SK-N-SH (cell line): ENCODE measurements around the gene LPXN. TPM values are rescaled to one million over a fixed set of nuclear protein-coding genes. Genes with fewer than 3 reads are reported as not detected.

ENCODE experiments used
- CTCF ChIA-PET: fragments of 300-600, 350-600 bp; formaldehyde crosslinking; extraction: SDS; loops from one replicate; lab custom pipeline; 2021; lab: Yijun Ruan, JAX
- POLR2A ChIA-PET: fragments of 350-600 bp; sonication (Branson Sonifier 250); formaldehyde crosslinking; extraction: SDS; loops from one replicate; lab custom pipeline; 2020; ENCODE audit warnings: antibody characterized with exemption, inconsistent platforms; lab: Yijun Ruan, JAX
- DNase-seq: peaks from one replicate; pipeline ENCODE4 v3.0.0; 2012
- H2AFZ ChIP-seq: fragments of 200-600 bp; sonication (generic); 2 replicates; pipeline ENCODE4 v1.8.1; 2016; ENCODE audit warnings: antibody characterized with exemption, mild to moderate bottlenecking, low read depth
- H3F3A ChIP-seq: fragments of 200-600 bp; sonication (generic); replicated peaks from 2 replicates; pipeline ENCODE3; 2016; ENCODE audit warnings: antibody characterized with exemption, mild to moderate bottlenecking; ENCODE audit not compliant: insufficient read depth
- H3K27ac ChIP-seq, 2 experiments: fragments of 200-500 bp in 1 of 2; fragments of 200-600 bp in 1 of 2; sonication (Bioruptor generic) in 1 of 2; sonication (generic), shearing (Covaris generic) in 1 of 2; 2 replicates each; pipeline versions ENCODE4 v1.5.1 to v1.6.1; 2014 to 2016; ENCODE audit warnings: low read depth in 2 of 2, inconsistent platforms in 1 of 2, low read length in 1 of 2, mild to moderate bottlenecking in 1 of 2, mixed read lengths in 1 of 2
- H3K27me3 ChIP-seq: fragments of 200-600 bp; sonication (generic), shearing (Covaris generic); 2 replicates; pipeline ENCODE4 v1.6.1; 2016; ENCODE audit warnings: mixed run types; ENCODE audit not compliant: insufficient read depth
- H3K36me3 ChIP-seq, 2 experiments: fragments of 200-500 bp in 1 of 2; fragments of 200-600 bp in 1 of 2; sonication (Bioruptor generic) in 1 of 2; sonication (generic) in 1 of 2; replicated peaks in 1 of 2; 2 replicates each; pipeline versions ENCODE3 to v1.5.1; 2014 to 2016; ENCODE audit warnings: low read length in 1 of 2, mild to moderate bottlenecking in 1 of 2; ENCODE audit not compliant: insufficient read depth in 2 of 2, control insufficient read depth in 1 of 2
- H3K4me1 ChIP-seq, 2 experiments: fragments of 200-500 bp in 1 of 2; fragments of 200-600 bp in 1 of 2; sonication (Bioruptor generic) in 1 of 2; sonication (generic), shearing (Covaris generic) in 1 of 2; 2 replicates each; pipeline versions ENCODE4 v1.5.1 to v1.6.1; 2014 to 2016; ENCODE audit warnings: low read depth in 1 of 2, low read length in 1 of 2, mixed run types in 1 of 2; ENCODE audit not compliant: insufficient read depth in 2 of 2, control insufficient read depth in 1 of 2
- H3K4me2 ChIP-seq: fragments of 200-600 bp; sonication (generic), shearing (Covaris generic); 2 replicates; pipeline ENCODE4 v1.6.1; 2017; ENCODE audit warnings: mixed run types
- H3K4me3 ChIP-seq, 2 experiments: fragments of 200-500 bp in 1 of 2; fragments of 200-600 bp in 1 of 2; sonication (Bioruptor generic) in 1 of 2; sonication (generic), shearing (Covaris generic) in 1 of 2; 2 replicates each; pipeline versions ENCODE4 v1.5.1 to v1.8.1; 2014 to 2016; ENCODE audit warnings: low read depth in 2 of 2, inconsistent platforms in 1 of 2, low read length in 1 of 2, mild to moderate bottlenecking in 1 of 2, mixed read lengths in 1 of 2, moderate library complexity in 1 of 2
- H3K79me2 ChIP-seq: fragments of 200-600 bp; sonication (generic); 2 replicates; pipeline ENCODE4 v1.8.1; 2017; ENCODE audit warnings: mild to moderate bottlenecking; ENCODE audit not compliant: insufficient read depth
- H3K9ac ChIP-seq: fragments of 200-600 bp; sonication (generic); 2 replicates; pipeline ENCODE4 v1.6.1; 2017; ENCODE audit warnings: mixed run types
- H3K9me2 ChIP-seq: fragments of 200-600 bp; sonication (generic); 2 replicates; pipeline ENCODE4 v1.6.1; 2017; ENCODE audit warnings: mixed run types
- H3K9me3 ChIP-seq: fragments of 200-600 bp; sonication (generic); 2 replicates; pipeline ENCODE4 v1.6.1; 2017; ENCODE audit warnings: mixed run types, mild to moderate bottlenecking, moderate library complexity
- H4K20me1 ChIP-seq: fragments of 200-600 bp; sonication (generic); 2 replicates; pipeline ENCODE4 v1.6.1; 2017; ENCODE audit warnings: mild to moderate bottlenecking, mixed run types; ENCODE audit not compliant: insufficient read depth
- CHD2 ChIP-seq: fragments of 150-350 bp; IDR thresholded peaks from 2 replicates; pipeline ENCODE4 v1.6.1; 2018; ENCODE audit warnings: low read length; ENCODE audit not compliant: partially characterized antibody
- ELF1 ChIP-seq: IDR thresholded peaks from 2 replicates; pipeline ENCODE4 v1.4.0; 2012
- EP300 ChIP-seq, 2 experiments: IDR thresholded peaks; 2 replicates each; pipeline versions ENCODE4 v1.4.0 to v1.6.1; 2012; ENCODE audit warnings: borderline replicate concordance in 1 of 2, low read depth in 1 of 2, low read length in 1 of 2
- EZH2phosphoT487 ChIP-seq: fragments of 200-600 bp; sonication (generic); IDR thresholded peaks from 2 replicates; pipeline ENCODE4 v1.6.1; 2017; ENCODE audit warnings: low read depth, mixed run types, mild to moderate bottlenecking, antibody characterized with exemption, moderate library complexity, borderline replicate concordance
- FOXM1 ChIP-seq: IDR thresholded peaks from 2 replicates; pipeline ENCODE4 v1.4.0; 2012; ENCODE audit warnings: low read depth, mild to moderate bottlenecking
- GABPA ChIP-seq: IDR thresholded peaks from 2 replicates; pipeline ENCODE4 v1.4.0; 2012; ENCODE audit warnings: low read depth, mild to moderate bottlenecking
- MAX ChIP-seq: IDR thresholded peaks from 2 replicates; pipeline ENCODE4 v1.4.0; 2012; ENCODE audit warnings: low read depth
- MEF2A ChIP-seq: IDR thresholded peaks from 2 replicates; pipeline ENCODE4 v1.4.0; 2012; ENCODE audit warnings: low read depth, borderline replicate concordance
- NFIC ChIP-seq: IDR thresholded peaks from 2 replicates; pipeline ENCODE4 v1.4.0; 2012; ENCODE audit warnings: borderline replicate concordance
- NRF1 ChIP-seq: IDR thresholded peaks from 2 replicates; pipeline ENCODE4 v1.6.1; 2012; ENCODE audit warnings: low read depth, mild to moderate bottlenecking, low read length
- PBX3 ChIP-seq: IDR thresholded peaks from 2 replicates; pipeline ENCODE4; 2012
- POLR2AphosphoS5 ChIP-seq: IDR thresholded peaks from 2 replicates; pipeline ENCODE4 v1.6.1; 2012; ENCODE audit warnings: low read depth, low read length
- RAD21 ChIP-seq: IDR thresholded peaks from 2 replicates; pipeline ENCODE4 v1.6.1; 2012; ENCODE audit warnings: mild to moderate bottlenecking, low read length
- RFX5 ChIP-seq: IDR thresholded peaks from 2 replicates; pipeline ENCODE4 v1.6.1; 2012; ENCODE audit warnings: mild to moderate bottlenecking, improper control_type of control experiment, low read length
- RXRA ChIP-seq: IDR thresholded peaks from 2 replicates; pipeline ENCODE4 v1.4.0; 2012; ENCODE audit warnings: low read depth, mild to moderate bottlenecking, borderline replicate concordance
- SIN3A ChIP-seq: IDR thresholded peaks from 2 replicates; pipeline ENCODE4 v1.6.1; 2012; ENCODE audit warnings: low read depth, mild to moderate bottlenecking, low read length, moderate library complexity, borderline replicate concordance
- SMC3 ChIP-seq: IDR thresholded peaks from 2 replicates; pipeline ENCODE4 v1.6.1; 2012; ENCODE audit warnings: low read depth, low read length, improper control_type of control experiment
- TAF1 ChIP-seq: IDR thresholded peaks from 2 replicates; pipeline ENCODE4 v1.6.1; 2012; ENCODE audit warnings: low read depth, mild to moderate bottlenecking, low read length, moderate library complexity, borderline replicate concordance
- WGBS: methylation state at CpG from one replicate; pipeline ENCODE4 v1.1.6; 2017; ENCODE audit warnings: low lambda C conversion rate; 5-methylcytosine and 5-hydroxymethylcytosine counted together
- polyA plus RNA-seq, 3 experiments: library from polyadenylated mRNA; depleted of rRNA; stranded (reverse); fragments of >200 nt; gene quantifications; 2 replicates each; pipeline ENCODE4 v1.2.3, GENCODE V29; 2012
- TF ChIP-seq, protein P1 (sequence below): fragments of 150-350 bp; IDR thresholded peaks from 2 replicates; pipeline ENCODE4 v1.6.1; 2016; ENCODE audit warnings: mild to moderate bottlenecking, low read depth, low read length
- TF ChIP-seq, protein P2 (sequence below): fragments of 150-350 bp; IDR thresholded peaks from 2 replicates; pipeline ENCODE4 v1.6.1; 2017; ENCODE audit warnings: antibody characterized with exemption, low read length, low read depth, borderline replicate concordance

Gene LPXN
- polyA plus RNA-seq, 1 of the 3 experiments (the other 2 are of a cell fraction), result 4.4 TPM

DNA sequence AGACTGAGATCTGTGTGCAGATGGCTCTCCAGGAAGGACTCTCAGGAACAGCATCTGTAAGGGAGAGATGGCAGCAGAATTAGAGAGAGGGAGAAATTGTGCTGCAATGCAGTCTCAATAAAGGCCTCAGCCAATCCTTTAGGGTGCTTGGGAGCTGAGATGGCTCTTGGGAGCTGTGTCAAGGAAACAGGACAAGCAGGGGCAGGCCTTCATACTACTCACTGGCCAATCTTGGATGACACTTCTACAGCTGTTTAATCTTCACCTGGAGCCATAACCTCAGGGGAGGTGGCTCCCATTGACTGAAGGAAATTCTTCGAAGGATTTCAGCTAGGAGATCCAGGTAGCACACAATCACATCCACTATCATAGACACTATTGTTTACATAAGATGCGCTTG, 77.7 kb downstream of the LPXN start:
- H3K79me2 ChIP-seq, result no peaks in the 10 kb centered on the region
- no peak overlapping the region for H3K9ac ChIP-seq
- no peaks in the 10 kb centered on the region for H3K27me3 ChIP-seq
- TF ChIP-seq PBX3 (no peak), EZH2phosphoT487 (no peak), TAF1 (no peak), NFIC (no peak), SMC3 (no peak), MAX (no peak), RAD21 (no peak), ELF1 (no peak), POLR2AphosphoS5 (no peak), RFX5 (no peak), CHD2 (no peak)
- TF ChIP-seq, protein P1, sequence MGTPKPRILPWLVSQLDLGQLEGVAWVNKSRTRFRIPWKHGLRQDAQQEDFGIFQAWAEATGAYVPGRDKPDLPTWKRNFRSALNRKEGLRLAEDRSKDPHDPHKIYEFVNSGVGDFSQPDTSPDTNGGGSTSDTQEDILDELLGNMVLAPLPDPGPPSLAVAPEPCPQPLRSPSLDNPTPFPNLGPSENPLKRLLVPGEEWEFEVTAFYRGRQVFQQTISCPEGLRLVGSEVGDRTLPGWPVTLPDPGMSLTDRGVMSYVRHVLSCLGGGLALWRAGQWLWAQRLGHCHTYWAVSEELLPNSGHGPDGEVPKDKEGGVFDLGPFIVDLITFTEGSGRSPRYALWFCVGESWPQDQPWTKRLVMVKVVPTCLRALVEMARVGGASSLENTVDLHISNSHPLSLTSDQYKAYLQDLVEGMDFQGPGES, result no peak
- TF ChIP-seq, protein P2, sequence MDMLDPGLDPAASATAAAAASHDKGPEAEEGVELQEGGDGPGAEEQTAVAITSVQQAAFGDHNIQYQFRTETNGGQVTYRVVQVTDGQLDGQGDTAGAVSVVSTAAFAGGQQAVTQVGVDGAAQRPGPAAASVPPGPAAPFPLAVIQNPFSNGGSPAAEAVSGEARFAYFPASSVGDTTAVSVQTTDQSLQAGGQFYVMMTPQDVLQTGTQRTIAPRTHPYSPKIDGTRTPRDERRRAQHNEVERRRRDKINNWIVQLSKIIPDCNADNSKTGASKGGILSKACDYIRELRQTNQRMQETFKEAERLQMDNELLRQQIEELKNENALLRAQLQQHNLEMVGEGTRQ, result no peak
- TF ChIP-seq, all 33 proteins: peak for 0
- Histone ChIP-seq H4K20me1 (no peaks in the 10 kb centered on the region), H3K9me2 (no peaks in the 10 kb centered on the region), H3K27ac (no peak overlapping the region), H3F3A (peaks cover 11% of the 10 kb centered on the region), H3K4me3 (no peak overlapping the region), H3K4me1 (no peaks in the 10 kb centered on the region), H3K36me3 (no peaks in the 10 kb centered on the region), H2AFZ (no peak overlapping the region), H3K4me2 (no peak overlapping the region), H3K9me3 (no peaks in the 10 kb centered on the region)
- DNase-seq, result no peak
- ChIA-PET POLR2A (no interaction called here), CTCF (interaction anchor here (1.6 to 1.7 kb wide), 2 partner anchors 16 to 26 kb away, joined by 3 to 4 read pairs; no protein-coding TSS in a partner anchor)
- 36% methylated on average over 2 of the region's 2 CpGs for WGBS

DNA sequence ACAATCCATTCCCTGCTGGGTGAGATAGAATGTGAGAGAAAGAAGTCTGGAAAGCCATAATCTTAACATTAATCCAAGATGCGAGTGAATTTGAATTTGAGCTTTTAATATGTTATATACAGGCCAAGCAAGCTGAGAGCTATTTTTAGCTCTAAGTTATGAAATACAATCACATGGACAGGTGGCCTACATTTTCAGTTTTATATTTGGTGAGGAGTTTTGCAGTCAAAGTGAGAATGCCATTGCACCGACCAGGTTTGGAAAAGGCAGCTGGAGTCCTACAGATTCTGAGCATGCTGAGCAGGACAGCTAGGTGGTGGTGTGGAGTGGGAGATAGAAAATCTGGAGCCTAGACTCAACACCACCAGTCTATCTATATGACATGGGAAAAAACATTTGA, 79.8 kb downstream of the LPXN start:
- Histone ChIP-seq H3K9me3 (no peaks in the 10 kb centered on the region), H3K27ac (no peak overlapping the region), H3K36me3 (no peaks in the 10 kb centered on the region), H3K27me3 (no peaks in the 10 kb centered on the region), H3K9me2 (no peaks in the 10 kb centered on the region), H3K4me2 (no peak overlapping the region), H3K4me1 (no peaks in the 10 kb centered on the region), H2AFZ (no peak overlapping the region), H3K9ac (no peak overlapping the region), H4K20me1 (no peaks in the 10 kb centered on the region), H3K4me3 (no peak overlapping the region), H3F3A (peaks cover 11% of the 10 kb centered on the region), H3K79me2 (no peaks in the 10 kb centered on the region)
- DNase-seq, result no peak
- 20% methylated on average over 2 of the region's 2 CpGs for WGBS
- ChIA-PET POLR2A (no interaction called here), CTCF (interaction anchor here (2.2 kb wide), 1 partner anchor 28 kb away, joined by 8 read pairs; no protein-coding TSS in a partner anchor)
- TF ChIP-seq, protein P2, result no peak
- TF ChIP-seq NFIC (no peak), EZH2phosphoT487 (no peak), EP300 (IDR thresholded peaks at IDR 0.05; ENCODE audit: borderline replicate concordance in 1 of 2, low read depth in 1 of 2, low read length in 1 of 2) (no peak), PBX3 (no peak), MAX (no peak), FOXM1 (no peak), NRF1 (no peak), SIN3A (no peak), RXRA (no peak), MEF2A (no peak), ELF1 (no peak), GABPA (no peak)
- TF ChIP-seq, protein P1, result no peak
